ENCODE results near the gene ZNF574. TPM values are rescaled to one million over a fixed set of nuclear protein-coding genes. Genes with fewer than 3 reads are reported as not detected.
A peak's percentile ranks its signal among the peaks of the same experiment; 100 is the strongest.
"Not testable (repeated sequence)": the region's sequence is repeated elsewhere in the genome, so short reads cannot be mapped to it uniquely, and the experiment has no call there.

ZNF574 gene
- total RNA-seq, 1 experiment from 2014 or later = 19.3 TPM

DNA sequence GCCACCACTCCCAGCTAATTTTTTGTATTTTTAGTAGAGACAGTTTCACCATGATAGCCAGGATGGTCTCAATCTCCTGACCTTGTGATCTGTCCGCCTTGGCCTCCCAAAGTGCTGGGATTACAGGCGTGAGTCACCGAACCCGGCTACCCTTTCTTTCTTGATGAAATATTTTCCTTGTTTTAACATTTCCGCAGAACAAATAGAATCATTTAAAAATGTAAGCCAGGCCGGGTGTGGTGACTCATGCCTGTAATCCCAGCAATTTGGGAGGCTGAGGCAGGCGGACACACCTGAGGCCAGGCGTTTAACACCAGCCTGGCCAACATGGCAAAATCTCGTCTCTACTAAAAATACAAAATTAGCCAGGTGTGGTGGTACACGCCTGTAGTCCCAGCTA lies 24.3 kb downstream of the ZNF574 start:
- not testable (repeated sequence) for DNase-seq (ENCODE audit: low read depth)

DNA sequence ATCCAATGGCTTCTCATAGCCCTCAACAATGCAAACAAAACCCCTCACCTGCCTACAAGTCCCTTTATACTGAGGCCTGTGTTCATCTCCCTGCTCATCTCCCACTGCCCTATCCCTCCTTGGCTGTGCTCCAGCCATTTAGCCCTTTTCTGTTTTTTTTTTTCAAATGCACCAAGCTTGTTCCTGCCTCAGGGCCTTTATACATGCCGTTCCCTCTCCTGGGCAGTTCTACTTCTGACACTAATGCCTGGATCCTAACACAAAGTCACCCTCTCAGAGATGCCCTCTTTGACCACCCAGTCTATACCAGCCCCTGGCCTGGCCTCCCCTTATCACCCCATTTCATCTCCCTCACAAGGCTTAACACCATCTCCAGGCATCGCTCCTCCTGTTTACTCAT lies 26.9 kb downstream of the ZNF574 start:
- no peak for DNase-seq (ENCODE audit: low read depth)

- DNase-seq (ENCODE audit: low read depth) = no peak
These were observed 29.4 kb downstream of the ZNF574 start for GRCh38 chr19:42105368-42105767.

DNA sequence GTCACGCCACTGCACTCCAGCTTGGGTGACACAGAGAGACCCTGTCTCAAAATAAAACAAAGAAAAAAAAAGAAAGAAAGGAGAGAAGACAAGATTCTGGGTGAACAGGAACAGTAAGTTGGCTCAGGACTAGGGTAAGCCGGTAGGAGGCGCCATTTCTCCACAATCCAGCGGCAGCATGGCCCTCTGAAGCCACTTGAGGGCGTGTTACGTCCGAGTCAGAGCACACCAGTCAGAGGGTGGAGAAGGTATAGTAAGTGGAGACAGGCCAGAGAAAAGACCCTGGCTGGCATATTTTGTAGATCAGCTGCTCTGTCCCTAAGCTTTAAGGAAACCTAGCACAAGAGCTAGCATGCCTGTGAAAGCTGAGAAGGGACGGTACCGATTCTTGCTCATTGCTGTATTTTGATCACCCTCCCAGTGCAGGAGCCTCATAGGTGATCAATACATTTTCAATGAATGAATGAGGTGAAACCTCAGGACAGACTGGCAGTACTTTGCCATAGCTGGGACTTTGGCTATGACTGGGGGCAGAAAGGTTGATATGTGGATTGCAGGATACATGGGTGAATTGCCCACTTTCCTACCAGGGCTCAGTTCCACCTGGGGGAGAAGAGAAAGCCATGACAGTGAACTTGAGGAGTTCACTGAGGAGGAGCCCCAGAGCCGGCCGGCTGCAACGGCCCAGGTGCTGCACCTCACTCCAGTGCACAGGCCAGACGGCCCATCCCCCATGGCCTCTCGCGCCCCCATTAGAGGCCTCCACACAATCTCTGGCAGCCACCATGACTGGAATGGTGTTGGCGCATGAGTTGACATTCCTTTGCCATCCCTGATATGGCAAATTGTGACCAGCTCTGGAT lies 32.8 kb downstream of the ZNF574 start:
- DNase-seq (ENCODE audit: low read depth) = peak; percentile 92

GRCh38 chr19:42109896-42110295 lies 33.9 kb downstream of the ZNF574 start:
- no peak for DNase-seq (ENCODE audit: low read depth)

DNA sequence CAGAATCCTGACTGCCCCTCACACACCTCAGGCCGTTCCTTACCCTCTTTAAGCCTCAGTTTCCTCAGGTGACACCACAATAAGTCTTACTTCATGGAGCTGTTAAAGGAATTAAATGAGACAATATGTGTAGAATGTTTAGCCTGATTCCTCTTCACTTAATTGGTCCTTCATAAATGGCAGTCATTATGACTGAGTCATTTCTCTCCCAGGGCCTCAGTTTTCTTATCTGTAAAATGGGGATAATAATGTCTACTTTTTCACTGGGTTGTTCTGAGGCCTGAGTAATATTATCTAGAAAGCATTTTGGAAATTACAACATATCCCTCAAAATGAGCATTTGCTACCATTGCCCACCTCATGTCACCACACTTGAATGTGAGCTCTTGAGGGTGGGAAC lies 34.7 kb downstream of the ZNF574 start:
- DNase-seq (ENCODE audit: low read depth) = no peak

GRCh38 chr19:42111384-42111783 lies 35.4 kb downstream of the ZNF574 start:
- peak; percentile 72 for DNase-seq (ENCODE audit: low read depth)

DNA sequence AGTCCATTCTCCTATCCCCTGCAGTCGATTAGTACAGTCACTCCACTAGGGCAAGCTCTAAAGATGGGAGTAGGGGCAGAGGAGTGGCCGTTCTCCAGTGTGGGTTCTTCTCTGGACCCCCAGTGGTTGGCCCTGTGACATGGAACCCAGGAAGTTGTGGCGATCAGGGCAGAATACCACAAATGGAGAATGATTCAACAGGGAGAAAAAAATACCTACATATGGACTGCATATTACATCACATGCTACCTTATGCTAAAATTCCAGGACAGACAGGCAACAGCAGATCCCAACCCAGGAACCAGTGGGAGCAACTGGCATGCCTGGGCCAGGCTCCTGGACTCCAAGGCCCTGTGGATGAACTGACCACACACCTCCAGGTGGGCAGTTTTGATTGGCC lies 35.8 kb downstream of the ZNF574 start:
- DNase-seq (ENCODE audit: low read depth) = peak; percentile 82

DNA sequence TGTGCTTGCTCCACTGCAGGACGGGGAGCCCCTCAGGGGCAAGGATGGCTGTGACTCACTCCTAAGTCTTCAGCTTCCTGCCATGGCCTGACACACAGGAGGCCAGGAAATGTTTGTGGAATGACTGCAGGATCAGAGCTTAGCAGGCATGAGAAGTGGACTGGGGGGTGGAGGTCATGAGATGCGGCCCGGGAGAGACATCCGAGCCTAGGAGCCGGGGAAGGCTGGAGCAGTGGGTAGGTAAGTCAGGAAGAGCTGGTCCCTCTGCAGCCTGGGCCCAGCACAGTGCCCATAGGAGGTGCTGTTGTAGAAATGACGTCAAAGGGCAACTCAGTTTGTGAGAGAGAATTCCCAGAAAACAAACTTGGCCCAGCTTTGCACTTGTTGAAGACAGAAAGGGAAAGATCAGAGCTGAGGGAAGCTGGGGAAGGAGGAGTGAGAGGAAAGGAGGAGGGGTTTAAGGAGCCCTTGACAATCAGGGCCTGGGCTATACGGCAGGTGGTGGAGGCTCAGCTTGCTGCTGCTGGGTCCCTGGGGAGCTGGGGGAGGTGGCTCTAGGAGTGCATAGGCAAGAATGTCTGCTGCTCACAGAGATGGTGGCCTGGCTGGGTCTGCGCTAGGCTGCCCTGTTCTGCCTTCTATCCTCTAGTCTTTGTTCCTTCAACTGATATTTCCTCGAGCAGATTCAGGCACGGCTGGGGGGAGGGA lies 37.8 kb downstream of the ZNF574 start:
- DNase-seq (ENCODE audit: low read depth) = peak; percentile 98

- peak; percentile 61 for DNase-seq (ENCODE audit: low read depth)
These were observed 38.4 kb downstream of the ZNF574 start for GRCh38 chr19:42114412-42114811.

DNA sequence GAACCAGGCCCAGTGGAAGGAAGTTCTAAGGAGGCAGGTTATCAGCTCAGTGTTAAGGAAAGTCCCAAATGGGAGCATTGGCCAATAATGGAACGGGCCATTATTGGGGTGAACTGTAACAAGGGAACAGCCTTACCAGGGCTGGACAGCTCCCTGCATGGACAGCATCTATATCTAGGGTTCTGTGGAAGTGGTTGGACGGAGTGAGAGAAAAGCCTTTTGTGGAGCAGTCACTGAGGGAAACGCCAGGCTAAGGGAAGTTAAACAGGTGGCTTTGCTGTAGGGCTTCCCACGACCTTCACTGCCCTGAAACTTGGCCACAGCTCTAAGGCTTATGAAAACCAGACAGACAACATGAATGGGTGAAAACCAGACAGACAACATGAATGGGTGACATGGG lies 39.3 kb downstream of the ZNF574 start:
- no peak for DNase-seq (ENCODE audit: low read depth)

GRCh38 chr19:42115705-42116104 lies 39.7 kb downstream of the ZNF574 start:
- no peak for DNase-seq (ENCODE audit: low read depth)

DNA sequence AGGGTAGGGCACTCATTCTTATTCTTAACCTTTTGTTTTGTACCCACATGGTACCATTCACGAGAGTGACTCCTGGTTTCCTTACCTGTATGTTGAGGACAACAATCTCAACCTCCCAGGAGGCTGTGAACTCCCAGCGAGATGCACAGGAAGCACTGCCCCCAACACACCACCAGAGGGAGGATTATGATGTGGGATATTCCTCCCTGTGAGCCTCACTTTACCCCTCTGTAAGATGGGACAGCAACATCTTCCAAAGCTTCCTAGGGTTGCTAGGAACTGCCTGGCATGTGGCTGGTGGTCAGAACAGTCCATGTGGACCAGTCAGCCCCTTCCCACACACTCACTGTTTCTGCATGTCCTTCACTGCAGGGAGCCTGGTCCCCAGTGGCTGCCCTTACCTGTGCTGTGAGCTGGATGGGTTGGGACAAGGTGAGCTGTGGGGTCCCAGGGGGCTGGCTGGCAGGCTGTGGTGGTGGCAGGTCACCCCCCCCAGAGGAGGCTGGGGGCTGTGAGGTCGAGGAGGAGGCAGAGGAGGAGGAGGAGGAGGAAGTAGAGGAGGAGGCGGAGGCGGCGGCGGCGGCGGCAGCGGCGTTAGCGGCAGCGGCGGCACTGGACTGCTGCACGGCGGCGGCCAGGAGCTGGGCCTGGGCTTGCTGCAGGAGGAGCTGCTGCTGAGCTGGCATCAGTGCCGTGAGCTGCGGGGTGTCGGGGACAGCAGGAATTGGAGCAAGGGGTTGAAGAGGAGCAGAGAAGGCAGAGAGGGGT lies 40.5 kb downstream of the ZNF574 start:
- DNase-seq (ENCODE audit: low read depth) = no peak

GRCh38 chr19:42117076-42117475 lies 41.1 kb downstream of the ZNF574 start:
- no peak for DNase-seq (ENCODE audit: low read depth)

GRCh38 chr19:42120276-42120980 lies 44.5 kb downstream of the ZNF574 start:
- DNase-seq (ENCODE audit: low read depth) = no peak

DNA sequence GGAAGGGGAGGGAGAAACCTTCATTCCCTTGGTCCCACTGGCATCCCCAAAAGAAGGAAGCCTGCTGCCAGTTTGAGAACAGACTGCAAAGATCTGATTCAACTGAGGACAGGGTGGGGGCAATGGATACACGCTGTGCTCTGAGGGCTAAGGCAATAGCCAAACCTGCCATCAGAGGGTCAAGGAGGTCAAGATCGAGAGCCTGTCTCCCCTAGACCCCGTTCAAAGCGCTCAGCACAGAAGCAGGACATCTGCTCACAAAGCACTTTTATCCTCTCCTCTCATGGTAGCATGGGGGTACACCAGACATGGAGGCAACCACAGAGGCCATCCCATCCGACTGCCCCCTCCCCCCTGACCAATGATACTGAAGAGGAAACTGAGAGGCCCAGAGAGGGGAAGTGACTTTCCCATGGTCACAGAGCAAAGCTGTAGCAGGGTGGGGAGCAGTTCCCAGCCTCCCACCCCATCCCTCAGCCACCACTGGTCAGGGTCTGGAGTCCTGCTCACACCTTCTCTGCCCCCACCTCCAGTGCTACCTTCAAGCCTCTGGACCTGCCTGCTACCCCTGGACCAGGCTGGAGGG lies 45.2 kb downstream of the ZNF574 start:
- DNase-seq (ENCODE audit: low read depth) = no peak

DNA sequence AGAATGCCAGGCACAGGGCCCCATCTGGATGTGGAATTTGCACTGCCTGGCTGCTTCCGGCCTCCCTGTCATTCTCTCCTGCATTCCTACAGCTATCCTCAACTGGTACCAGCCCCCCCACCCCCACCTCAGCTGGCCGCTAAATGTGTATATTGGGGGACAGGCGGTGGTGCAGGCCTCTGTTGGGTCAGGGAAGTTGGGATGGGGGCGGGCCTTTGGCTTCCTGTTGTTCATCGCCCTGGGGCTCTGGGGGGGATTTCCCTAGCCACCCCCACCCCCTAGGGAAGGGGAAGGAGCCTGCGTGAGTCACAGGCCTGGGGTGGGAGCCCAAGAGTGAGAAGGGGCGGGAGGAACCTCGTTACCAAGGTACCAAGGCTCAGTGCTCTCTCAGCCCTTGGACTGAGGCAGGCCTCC lies 45.7 kb downstream of the ZNF574 start:
- DNase-seq (ENCODE audit: low read depth) = peak; percentile 98

DNA sequence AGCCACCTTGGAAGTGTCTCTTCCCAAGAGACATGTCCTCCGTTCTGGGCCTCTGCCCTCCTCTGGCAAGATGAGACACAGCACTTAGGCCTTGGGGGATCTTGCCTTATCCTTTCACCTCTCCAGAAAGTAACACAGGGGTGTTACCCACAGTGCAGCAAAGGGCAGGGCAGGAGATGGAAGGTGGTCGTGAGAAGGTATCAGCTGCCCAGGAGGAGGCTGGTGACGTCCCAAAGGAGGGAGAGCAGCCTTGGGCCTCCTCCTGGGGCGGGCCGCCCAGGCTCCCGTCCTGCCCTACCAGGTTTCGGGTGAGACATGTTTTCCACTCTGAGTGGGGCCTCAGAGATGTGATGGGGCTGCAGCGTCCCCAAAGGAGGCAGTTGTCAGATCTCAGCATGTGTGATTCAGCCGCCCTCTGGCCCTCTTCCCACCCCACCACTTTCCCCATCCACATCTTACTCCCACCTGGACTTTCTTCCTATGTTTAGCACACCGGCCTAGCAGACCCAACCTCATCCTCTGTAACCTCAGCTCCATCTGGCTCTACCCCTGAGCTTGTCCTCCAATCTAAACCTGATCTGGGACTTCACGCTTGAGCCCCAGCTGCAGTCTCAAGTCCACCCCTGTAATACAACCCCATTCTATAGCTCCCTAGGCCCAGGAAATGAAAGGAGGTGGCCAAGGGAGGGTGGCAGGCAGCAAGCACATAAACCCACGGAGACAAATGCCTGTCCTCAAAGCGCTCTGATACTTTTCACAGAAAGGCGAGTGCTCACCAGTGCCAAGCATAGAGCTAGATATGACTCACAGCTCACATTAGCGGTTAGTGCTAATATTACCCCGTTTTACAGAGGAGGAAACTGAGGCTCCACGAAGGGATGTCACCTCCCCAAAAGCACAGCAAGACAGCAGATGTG lies 47.0 kb downstream of the ZNF574 start:
- no peak for DNase-seq (ENCODE audit: low read depth)

- no peak for DNase-seq (ENCODE audit: low read depth)
These were observed 47.8 kb downstream of the ZNF574 start for GRCh38 chr19:42123765-42124164.

GRCh38 chr19:42124386-42124901 lies 48.5 kb downstream of the ZNF574 start:
- DNase-seq (ENCODE audit: low read depth) = no peak
